HEK293 (cell line): ENCODE results near the gene PPIE.

Source experiments
- CTCF ChIA-PET: fragments of 350-600 bp; formaldehyde crosslinking; extraction: SDS; loops from one replicate; lab custom pipeline; 2021; ENCODE audit warnings: antibody characterized with exemption; lab: Yijun Ruan, JAX
- POLR2A ChIA-PET: fragments of 300-600 bp; formaldehyde crosslinking; extraction: SDS; loops from one replicate; lab custom pipeline; 2020; ENCODE audit warnings: antibody characterized with exemption, inconsistent platforms; lab: Yijun Ruan, JAX
- H3K27ac ChIP-seq: fragments of 200-500 bp; sonication (Bioruptor generic); 2 replicates; pipeline ENCODE4 v1.5.1; 2014; ENCODE audit warnings: low read depth, low read length, control low read depth, inconsistent platforms; ENCODE audit errors: extremely low read depth
- H3K36me3 ChIP-seq, 2 experiments: fragments of 200-500 bp in 1 of 2; sonication (Bioruptor generic) in 1 of 2; 1 replicate in 1 of 2; 2 replicates in 1 of 2; pipeline ENCODE4 v1.5.1; 2014 to 2017; ENCODE audit warnings: inconsistent platforms in 2 of 2, low read length in 2 of 2; ENCODE audit not compliant: control insufficient read depth in 2 of 2, insufficient read depth in 1 of 2
- H3K4me1 ChIP-seq: fragments of 200-500 bp; sonication (Bioruptor generic); 2 replicates; pipeline ENCODE4 v1.5.1; 2014; ENCODE audit warnings: mild to moderate bottlenecking, low read length, inconsistent platforms; ENCODE audit not compliant: control insufficient read depth, insufficient read depth
- H3K4me3 ChIP-seq: 2 replicates; pipeline ENCODE4 v1.5.1; 2011; ENCODE audit warnings: low read depth, mild to moderate bottlenecking, control low read depth, low read length, moderate library complexity
- H3K9me3 ChIP-seq: fragments of 200-500 bp; sonication (Bioruptor generic); 2 replicates; pipeline ENCODE4 v1.5.1; 2014; ENCODE audit warnings: low read depth, low read length, inconsistent platforms; ENCODE audit not compliant: control insufficient read depth, insufficient read depth
- EGR2 ChIP-seq: fragments of 450-650 bp; formaldehyde crosslinking; IDR thresholded peaks from 2 replicates; pipeline ENCODE4 v1.5.1; 2016; ENCODE audit warnings: low read depth, missing biosample characterization, missing genetic modification characterization
- ELK4 ChIP-seq: IDR thresholded peaks from 2 replicates; pipeline ENCODE4 v1.6.1; 2011; ENCODE audit warnings: mild to moderate bottlenecking, low read depth, low read length, borderline replicate concordance
- IKZF3 ChIP-seq: fragments of 450-650 bp; IDR thresholded peaks from 2 replicates; pipeline ENCODE4 v1.5.0; 2018; ENCODE audit warnings: missing biosample characterization, mild to moderate bottlenecking, missing genetic modification characterization, moderate library complexity
- KLF10 ChIP-seq: fragments of 450-650 bp; IDR thresholded peaks from 2 replicates; pipeline ENCODE4 v1.5.1; 2018; ENCODE audit warnings: missing biosample characterization, mild to moderate bottlenecking, missing genetic modification characterization
- PBX3 ChIP-seq: sonication (generic); formaldehyde crosslinking; IDR thresholded peaks from 2 replicates; pipeline ENCODE4 v1.8.1; 2022; ENCODE audit warnings: mild to moderate bottlenecking, moderate library complexity, missing genetic modification reagents
- PRDM6 ChIP-seq: fragments of 450-650 bp; formaldehyde crosslinking; IDR thresholded peaks from 2 replicates; pipeline ENCODE4 v1.5.1; 2017; ENCODE audit warnings: missing biosample characterization, missing genetic modification characterization
- TSHZ1 ChIP-seq: fragments of 450-650 bp; formaldehyde crosslinking; IDR thresholded peaks from 2 replicates; pipeline ENCODE4 v1.5.1; 2016; ENCODE audit warnings: missing biosample characterization, missing genetic modification characterization, borderline replicate concordance
- WT1 ChIP-seq: fragments of 450-650 bp; formaldehyde crosslinking; IDR thresholded peaks from 2 replicates; pipeline ENCODE4 v1.5.1; 2016; ENCODE audit warnings: missing biosample characterization, missing genetic modification characterization
- YY2 ChIP-seq: fragments of 450-650 bp; formaldehyde crosslinking; IDR thresholded peaks from 2 replicates; pipeline ENCODE4 v1.5.1; 2016; ENCODE audit warnings: missing biosample characterization, missing genetic modification characterization
- ZBTB49 ChIP-seq: fragments of 450-650 bp; formaldehyde crosslinking; IDR thresholded peaks from 2 replicates; pipeline ENCODE4 v1.5.1; 2016; ENCODE audit warnings: missing biosample characterization, missing genetic modification characterization, low read depth
- ZBTB7A ChIP-seq: fragments of 450-650 bp; formaldehyde crosslinking; IDR thresholded peaks from 2 replicates; pipeline ENCODE4 v1.5.1; 2016; ENCODE audit warnings: low read depth, missing biosample characterization, missing genetic modification characterization
- ZNF140 ChIP-seq: fragments of 450-650 bp; formaldehyde crosslinking; IDR thresholded peaks from 2 replicates; pipeline ENCODE4 v1.5.1; 2016; ENCODE audit warnings: missing biosample characterization, missing genetic modification characterization
- ZNF146 ChIP-seq: fragments of 450-650 bp; formaldehyde crosslinking; IDR thresholded peaks from 2 replicates; pipeline ENCODE4 v1.5.1; 2016; ENCODE audit warnings: missing biosample characterization, missing genetic modification characterization
- ZNF18 ChIP-seq: fragments of 450-650 bp; formaldehyde crosslinking; IDR thresholded peaks from 2 replicates; pipeline ENCODE4 v1.5.1; 2016; ENCODE audit warnings: missing biosample characterization, missing genetic modification characterization
- ZNF2 ChIP-seq: fragments of 450-650 bp; formaldehyde crosslinking; IDR thresholded peaks from 2 replicates; pipeline ENCODE4 v1.5.1; 2016; ENCODE audit warnings: missing biosample characterization, missing genetic modification characterization
- ZNF24 ChIP-seq: fragments of 450-650 bp; formaldehyde crosslinking; IDR thresholded peaks from 2 replicates; pipeline ENCODE4 v1.5.1; 2016; ENCODE audit warnings: missing biosample characterization, missing genetic modification characterization
- ZNF354C ChIP-seq: fragments of 450-650 bp; formaldehyde crosslinking; IDR thresholded peaks from 2 replicates; pipeline ENCODE4 v1.5.1; 2016; ENCODE audit warnings: missing biosample characterization, missing genetic modification characterization, low read depth, borderline replicate concordance
- ZNF423 ChIP-seq: fragments of 450-650 bp; formaldehyde crosslinking; IDR thresholded peaks from 2 replicates; pipeline ENCODE4 v1.5.1; 2016; ENCODE audit warnings: missing biosample characterization, missing genetic modification characterization
- ZNF473 ChIP-seq: fragments of 450-650 bp; formaldehyde crosslinking; IDR thresholded peaks from 2 replicates; pipeline ENCODE4 v1.5.1; 2017; ENCODE audit warnings: missing biosample characterization, missing genetic modification characterization
- ZNF549 ChIP-seq: fragments of 450-650 bp; IDR thresholded peaks from 2 replicates; pipeline ENCODE4 v1.5.1; 2018; ENCODE audit warnings: missing biosample characterization, missing genetic modification characterization, mild to moderate bottlenecking, inconsistent platforms, moderate library complexity
- ZNF623 ChIP-seq: fragments of 450-650 bp; formaldehyde crosslinking; IDR thresholded peaks from 2 replicates; pipeline ENCODE4 v1.5.1; 2016; ENCODE audit warnings: missing biosample characterization, missing genetic modification characterization
- ZNF658 ChIP-seq: fragments of 450-650 bp; formaldehyde crosslinking; IDR thresholded peaks from 2 replicates; pipeline ENCODE4; 2016; ENCODE audit warnings: missing biosample characterization, missing genetic modification characterization
- ZNF704 ChIP-seq: fragments of 450-650 bp; formaldehyde crosslinking; IDR thresholded peaks from 2 replicates; pipeline ENCODE4 v1.5.1; 2016; ENCODE audit warnings: missing biosample characterization, missing genetic modification characterization
- ZNF707 ChIP-seq: fragments of 450-650 bp; formaldehyde crosslinking; IDR thresholded peaks from 2 replicates; pipeline ENCODE4 v1.5.1; 2016; ENCODE audit warnings: missing biosample characterization, missing genetic modification characterization
- ZSCAN16 ChIP-seq: fragments of 450-650 bp; formaldehyde crosslinking; IDR thresholded peaks from 2 replicates; pipeline ENCODE4 v1.5.1; 2016; ENCODE audit warnings: missing biosample characterization, missing genetic modification characterization

Gene PPIE

GRCh38 chr1:39799770-39800470 is 61.2 kb downstream of the PPIE start:
- no peaks in the 10 kb centered on the region for H3K36me3 ChIP-seq
- no peaks in the 10 kb centered on the region for H3K4me1 ChIP-seq
- POLR2A ChIA-PET, result interaction anchor here (0.5 to 0.9 kb wide), 2 partner anchors 11 to 15 kb away, joined by 3 to 4 read pairs; partner anchors contain the start of gene BMP8B
- no peak overlapping the region for H3K4me3 ChIP-seq
- H3K27ac ChIP-seq, result no peak overlapping the region
- H3K9me3 ChIP-seq, result peaks cover 2% of the 10 kb centered on the region; the same call in 1 of the 2 replicates
- CTCF ChIA-PET, result interaction anchor here (0.6 to 4.2 kb wide), 28 partner anchors 9 to 240 kb away, joined by 3 to 35 read pairs (median 4); partner anchors contain the start of genes BMP8B and MYCL
- TF ChIP-seq ZBTB7A (tag by site-specific recombination) (peak; percentile 67; the same call in 1 of the 2 replicates), ZNF623 (no peak), ZNF549 (tag by site-specific recombination) (no peak), ZNF707 (tag by site-specific recombination) (no peak), ZNF18 (tag by site-specific recombination) (peak; percentile 85), PRDM6 (tag by site-specific recombination) (peak; percentile 80), TSHZ1 (tag by site-specific recombination) (peak; percentile 74; the same call in 1 of the 2 replicates), ZNF146 (tag by site-specific recombination) (no peak), ZBTB49 (tag by site-specific recombination) (no peak), ZNF473 (tag by site-specific recombination) (no peak), EGR2 (tag by site-specific recombination) (no peak), YY2 (no peak), IKZF3 (tag by site-specific recombination) (peak; percentile 74), ZNF2 (tag by site-specific recombination) (peak; percentile 87), KLF10 (tag by site-specific recombination) (peak; percentile 52; the same call in 1 of the 2 replicates), ZNF658 (tag by site-specific recombination) (no peak), ZNF354C (tag by site-specific recombination) (no peak), ZNF140 (no peak), ZNF704 (no peak), ZSCAN16 (tag by site-specific recombination) (no peak), ZNF24 (tag by site-specific recombination) (peak; percentile 67; the same call in 1 of the 2 replicates), PBX3 (CRISPR knock-in tag) (no peak), ELK4 (no peak), WT1 (tag by site-specific recombination) (peak; percentile 54), ZNF423 (tag by site-specific recombination) (no peak)
